Neural cell (in vitro differentiated cells): ENCODE results near the gene PIAS1. TPM values are rescaled to one million over a fixed set of nuclear protein-coding genes. Genes with fewer than 3 reads are reported as not detected.

Experiments
- H2AFZ ChIP-seq: fragments of 200-600, 300-800 bp; sonication (generic), shearing (Covaris generic); 2 replicates; pipeline ENCODE4 v1.6.0; 2014; ENCODE audit warnings: low read depth, mild to moderate bottlenecking, antibody characterized with exemption, low read length, moderate library complexity
- H3F3A ChIP-seq: fragments of 200-600 bp; shearing (Covaris generic); 2 replicates; pipeline ENCODE4 v1.6.1; 2016; ENCODE audit warnings: mild to moderate bottlenecking, moderate library complexity, mixed read lengths, antibody characterized with exemption, low read length; ENCODE audit not compliant: insufficient read depth, poor library complexity, severe bottlenecking
- H3K27ac ChIP-seq: fragments of 200-600, 300-800 bp; sonication (generic), shearing (Covaris generic); 2 replicates; pipeline ENCODE4 v1.5.1; 2014; ENCODE audit warnings: mild to moderate bottlenecking, low read length, moderate library complexity
- H3K27me3 ChIP-seq: fragments of 300-800, 200-600 bp; sonication (generic), shearing (Covaris generic); 2 replicates; pipeline ENCODE4 v1.6.0; 2014; ENCODE audit warnings: mild to moderate bottlenecking, low read depth, low read length, moderate library complexity; ENCODE audit not compliant: insufficient read depth
- H3K36me3 ChIP-seq: fragments of 300-800, 200-600 bp; sonication (generic), shearing (Covaris generic); 2 replicates; pipeline ENCODE4 v1.5.1; 2014; ENCODE audit warnings: mild to moderate bottlenecking, antibody characterized with exemption, low read length, moderate library complexity; ENCODE audit not compliant: insufficient read depth
- H3K4me2 ChIP-seq: fragments of 300-800, 200-600 bp; sonication (generic), shearing (Covaris generic); 2 replicates; pipeline ENCODE4 v1.6.0; 2014; ENCODE audit warnings: mild to moderate bottlenecking, low read length
- H3K4me3 ChIP-seq: fragments of 300-800, 200-600 bp; sonication (generic), shearing (Covaris generic); 2 replicates; pipeline ENCODE4 v1.5.1; 2014; ENCODE audit warnings: mild to moderate bottlenecking, low read length, moderate library complexity
- H3K79me2 ChIP-seq: fragments of 200-600 bp; shearing (Covaris generic); replicated peaks from 2 replicates; pipeline ENCODE4 v1.6.0; 2014; ENCODE audit warnings: mild to moderate bottlenecking, low read length, moderate library complexity; ENCODE audit not compliant: insufficient read depth
- H3K9ac ChIP-seq: fragments of 300-800, 200-600 bp; sonication (generic), shearing (Covaris generic); 2 replicates; pipeline ENCODE4 v1.6.1; 2016; ENCODE audit warnings: mild to moderate bottlenecking, low read length, mixed read lengths
- H3K9me2 ChIP-seq: fragments of 200-600 bp; shearing (Covaris generic); 2 replicates; pipeline ENCODE4 v1.6.1; 2016; ENCODE audit warnings: mild to moderate bottlenecking, low read length, mixed read lengths; ENCODE audit not compliant: insufficient read depth
- H3K9me3 ChIP-seq: fragments of 200-600, 300-800 bp; sonication (generic), shearing (Covaris generic); 2 replicates; pipeline ENCODE4 v1.6.1; 2016; ENCODE audit warnings: mild to moderate bottlenecking, mixed run types, low read length, moderate library complexity, mixed read lengths
- H4K20me1 ChIP-seq: fragments of 200-600 bp; shearing (Covaris generic); 2 replicates; pipeline ENCODE4 v1.6.1; 2016; ENCODE audit warnings: mild to moderate bottlenecking, mixed run types; ENCODE audit not compliant: insufficient read depth
- EP300 ChIP-seq: fragments of 450-650 bp; conservative IDR thresholded peaks from 2 replicates; pipeline ENCODE4 v1.6.1; 2014; ENCODE audit warnings: antibody characterized with exemption, mild to moderate bottlenecking, moderate library complexity; ENCODE audit not compliant: poor library complexity, severe bottlenecking
- POLR2AphosphoS5 ChIP-seq: IDR thresholded peaks from 2 replicates; pipeline ENCODE4 v1.6.1; 2012
- RAD21 ChIP-seq: fragments of 450-650 bp; conservative IDR thresholded peaks from 2 replicates; pipeline ENCODE4 v1.6.1; 2014; ENCODE audit warnings: antibody characterized with exemption, mild to moderate bottlenecking, moderate library complexity
- SMC3 ChIP-seq: fragments of 450-650 bp; conservative IDR thresholded peaks from 2 replicates; pipeline ENCODE4 v1.6.1; 2014; ENCODE audit warnings: antibody characterized with exemption, mild to moderate bottlenecking, moderate library complexity; ENCODE audit not compliant: poor library complexity
- TAF1 ChIP-seq: IDR thresholded peaks from 2 replicates; pipeline ENCODE4 v1.6.1; 2012; ENCODE audit warnings: low read depth
- polyA plus RNA-seq: library from polyadenylated mRNA; depleted of rRNA; stranded (reverse); fragments of >200 nt; gene quantifications from 2 replicates; pipeline ENCODE4 v1.2.3, GENCODE V29; 2014
- TF ChIP-seq, protein P1 (sequence below): IDR thresholded peaks from 2 replicates; pipeline ENCODE4 v1.6.1; 2012; ENCODE audit warnings: borderline replicate concordance
- TF ChIP-seq, protein P2 (sequence below): fragments of 450-650 bp; IDR thresholded peaks from 2 replicates; pipeline ENCODE4 v1.5.1; 2014; ENCODE audit warnings: antibody characterized with exemption, mild to moderate bottlenecking, moderate library complexity; ENCODE audit not compliant: poor library complexity, severe bottlenecking

The PIAS1 gene
- polyA plus RNA-seq, 1 donor from 2014 or later: 14.3 TPM

DNA sequence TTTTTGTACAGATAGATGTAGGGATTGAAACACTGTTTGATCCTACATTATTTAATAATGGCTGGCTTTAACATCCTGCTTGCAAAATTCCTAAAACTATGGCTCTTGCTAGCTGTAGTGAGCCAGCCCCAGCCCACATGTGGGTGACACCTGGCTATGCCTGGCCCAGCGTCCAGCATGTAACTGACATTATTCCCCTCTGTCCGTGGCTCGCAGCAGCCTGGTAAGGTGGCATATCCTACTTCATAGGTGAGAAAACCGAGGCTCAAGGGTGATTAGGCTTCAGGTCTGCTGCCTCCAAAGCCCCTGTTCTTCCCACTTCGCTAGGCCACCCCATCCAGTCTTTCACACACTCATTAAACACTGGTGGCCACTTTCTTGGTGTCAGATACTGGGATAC lies 149.4 kb downstream of the PIAS1 start:
- H3K9me3 ChIP-seq: no peaks in the 10 kb centered on the region
- H3K9ac ChIP-seq: no peak overlapping the region
- H3K9me2 ChIP-seq: no peaks in the 10 kb centered on the region
- H3K27me3 ChIP-seq: no peaks in the 10 kb centered on the region
- H3K4me2 ChIP-seq: no peak overlapping the region
- no peak overlapping the region for H3K27ac ChIP-seq
- H3K79me2 ChIP-seq: no peaks in the 10 kb centered on the region
- no peaks in the 10 kb centered on the region for H4K20me1 ChIP-seq
- no peak overlapping the region for H2AFZ ChIP-seq
- TF ChIP-seq, protein P1, sequence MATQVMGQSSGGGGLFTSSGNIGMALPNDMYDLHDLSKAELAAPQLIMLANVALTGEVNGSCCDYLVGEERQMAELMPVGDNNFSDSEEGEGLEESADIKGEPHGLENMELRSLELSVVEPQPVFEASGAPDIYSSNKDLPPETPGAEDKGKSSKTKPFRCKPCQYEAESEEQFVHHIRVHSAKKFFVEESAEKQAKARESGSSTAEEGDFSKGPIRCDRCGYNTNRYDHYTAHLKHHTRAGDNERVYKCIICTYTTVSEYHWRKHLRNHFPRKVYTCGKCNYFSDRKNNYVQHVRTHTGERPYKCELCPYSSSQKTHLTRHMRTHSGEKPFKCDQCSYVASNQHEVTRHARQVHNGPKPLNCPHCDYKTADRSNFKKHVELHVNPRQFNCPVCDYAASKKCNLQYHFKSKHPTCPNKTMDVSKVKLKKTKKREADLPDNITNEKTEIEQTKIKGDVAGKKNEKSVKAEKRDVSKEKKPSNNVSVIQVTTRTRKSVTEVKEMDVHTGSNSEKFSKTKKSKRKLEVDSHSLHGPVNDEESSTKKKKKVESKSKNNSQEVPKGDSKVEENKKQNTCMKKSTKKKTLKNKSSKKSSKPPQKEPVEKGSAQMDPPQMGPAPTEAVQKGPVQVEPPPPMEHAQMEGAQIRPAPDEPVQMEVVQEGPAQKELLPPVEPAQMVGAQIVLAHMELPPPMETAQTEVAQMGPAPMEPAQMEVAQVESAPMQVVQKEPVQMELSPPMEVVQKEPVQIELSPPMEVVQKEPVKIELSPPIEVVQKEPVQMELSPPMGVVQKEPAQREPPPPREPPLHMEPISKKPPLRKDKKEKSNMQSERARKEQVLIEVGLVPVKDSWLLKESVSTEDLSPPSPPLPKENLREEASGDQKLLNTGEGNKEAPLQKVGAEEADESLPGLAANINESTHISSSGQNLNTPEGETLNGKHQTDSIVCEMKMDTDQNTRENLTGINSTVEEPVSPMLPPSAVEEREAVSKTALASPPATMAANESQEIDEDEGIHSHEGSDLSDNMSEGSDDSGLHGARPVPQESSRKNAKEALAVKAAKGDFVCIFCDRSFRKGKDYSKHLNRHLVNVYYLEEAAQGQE: no peak
- TF ChIP-seq RAD21 (no peak), POLR2AphosphoS5 (no peak)
- no peaks in the 10 kb centered on the region for H3F3A ChIP-seq
- no peaks in the 10 kb centered on the region for H3K36me3 ChIP-seq
- no peak overlapping the region for H3K4me3 ChIP-seq

DNA sequence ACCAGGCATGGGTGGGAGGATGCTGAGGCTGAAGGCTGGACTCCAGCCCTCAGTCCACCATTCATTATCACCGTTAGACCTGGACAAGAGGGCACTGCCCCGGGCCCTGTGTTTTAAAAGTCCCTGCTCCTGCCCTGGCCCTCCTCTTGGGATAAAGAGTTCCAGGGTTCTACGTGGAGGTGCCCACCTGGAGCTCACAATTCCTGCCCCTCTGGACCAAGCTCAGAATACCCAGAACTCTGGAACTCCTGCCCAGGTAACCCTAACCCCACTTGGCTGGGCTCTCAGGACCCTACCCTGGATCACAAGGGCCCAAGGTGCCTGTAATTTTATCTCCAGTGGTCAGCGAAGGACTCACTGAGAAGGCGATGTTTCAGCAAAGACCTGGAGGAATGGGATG lies 149.8 kb downstream of the PIAS1 start:
- TF ChIP-seq SMC3 (no peak), POLR2AphosphoS5 (no peak), TAF1 (no peak), EP300 (no peak)
- TF ChIP-seq, protein P2, sequence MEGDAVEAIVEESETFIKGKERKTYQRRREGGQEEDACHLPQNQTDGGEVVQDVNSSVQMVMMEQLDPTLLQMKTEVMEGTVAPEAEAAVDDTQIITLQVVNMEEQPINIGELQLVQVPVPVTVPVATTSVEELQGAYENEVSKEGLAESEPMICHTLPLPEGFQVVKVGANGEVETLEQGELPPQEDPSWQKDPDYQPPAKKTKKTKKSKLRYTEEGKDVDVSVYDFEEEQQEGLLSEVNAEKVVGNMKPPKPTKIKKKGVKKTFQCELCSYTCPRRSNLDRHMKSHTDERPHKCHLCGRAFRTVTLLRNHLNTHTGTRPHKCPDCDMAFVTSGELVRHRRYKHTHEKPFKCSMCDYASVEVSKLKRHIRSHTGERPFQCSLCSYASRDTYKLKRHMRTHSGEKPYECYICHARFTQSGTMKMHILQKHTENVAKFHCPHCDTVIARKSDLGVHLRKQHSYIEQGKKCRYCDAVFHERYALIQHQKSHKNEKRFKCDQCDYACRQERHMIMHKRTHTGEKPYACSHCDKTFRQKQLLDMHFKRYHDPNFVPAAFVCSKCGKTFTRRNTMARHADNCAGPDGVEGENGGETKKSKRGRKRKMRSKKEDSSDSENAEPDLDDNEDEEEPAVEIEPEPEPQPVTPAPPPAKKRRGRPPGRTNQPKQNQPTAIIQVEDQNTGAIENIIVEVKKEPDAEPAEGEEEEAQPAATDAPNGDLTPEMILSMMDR: no peak
- TF ChIP-seq, protein P1: no peak
- Histone ChIP-seq H3K9ac (no peak overlapping the region), H3K36me3 (no peaks in the 10 kb centered on the region), H3K27ac (no peak overlapping the region), H2AFZ (no peak overlapping the region), H3K9me2 (no peaks in the 10 kb centered on the region), H3K4me3 (no peak overlapping the region), H4K20me1 (no peaks in the 10 kb centered on the region), H3K79me2 (no peaks in the 10 kb centered on the region), H3K27me3 (no peaks in the 10 kb centered on the region), H3K9me3 (no peaks in the 10 kb centered on the region), H3K4me2 (no peak overlapping the region), H3F3A (no peaks in the 10 kb centered on the region)
